ENCODE measurements around the gene INPP4B. TPM values are rescaled to one million over a fixed set of nuclear protein-coding genes. Genes with fewer than 3 reads are reported as not detected.

The INPP4B gene
- total RNA-seq, 2 experiments from 2014 or later: not detected

- H3K4me1 ChIP-seq (ENCODE audit: insufficient read depth, low read length, poor library complexity, severe bottlenecking): no peaks in the 10 kb centered on the region
- no TSS peak for BruUV-seq (replicated peaks)
- H3K4me3 ChIP-seq (ENCODE audit: low read depth, low read length, poor library complexity, severe bottlenecking): no peak overlapping the region
- H3K9me2 ChIP-seq (ENCODE audit: insufficient read depth, low read length): no peaks in the 10 kb centered on the region
- DNase-seq (ENCODE audit: low spot score): no peak
- no peaks in the 10 kb centered on the region for H3K79me2 ChIP-seq (ENCODE audit: insufficient read depth, low read depth, low read length)
- H3K9me3 ChIP-seq (ENCODE audit: low read length): no peaks in the 10 kb centered on the region
- ChIA-PET POLR2A (no interaction called here), CTCF (ENCODE audit: unreplicated experiment) (no interaction called here)
- intact Hi-C loops (cut with micrococcal nuclease; ENCODE audit: unreplicated experiment): no loop called here
- TF ChIP-seq EZH2phosphoT487 (IDR thresholded peaks at IDR 0.05; ENCODE audit: borderline replicate concordance, low read depth, low read length): no peak
- no peak for TF ChIP-seq CTCF (conservative IDR thresholded peaks at IDR 0.05; ENCODE audit: low read length)
- no peak overlapping the region for H3K4me2 ChIP-seq (ENCODE audit: low read length)
- no peaks in the 10 kb centered on the region for H3K36me3 ChIP-seq (ENCODE audit: insufficient read depth, low read length)
- H4K20me1 ChIP-seq (ENCODE audit: insufficient read depth, low read length): no peaks in the 10 kb centered on the region
- no peak overlapping the region for H2AFZ ChIP-seq (ENCODE audit: low read length)
- no peak overlapping the region for H3K27ac ChIP-seq (ENCODE audit: low read depth, low read length, poor library complexity, severe bottlenecking)
Measured at GRCh38 chr4:142500966-142501365, 345.1 kb downstream of the INPP4B start.

GRCh38 chr4:142497606-142498005 lies 348.5 kb downstream of the INPP4B start:
- no peak for DNase-seq (ENCODE audit: low spot score)
- TF ChIP-seq CTCF (conservative IDR thresholded peaks at IDR 0.05; ENCODE audit: low read length): no peak
- TF ChIP-seq EZH2phosphoT487 (IDR thresholded peaks at IDR 0.05; ENCODE audit: borderline replicate concordance, low read depth, low read length): no peak
- BruUV-seq (replicated peaks): no TSS peak
- Histone ChIP-seq H4K20me1 (ENCODE audit: insufficient read depth, low read length) (no peaks in the 10 kb centered on the region), H3K4me1 (ENCODE audit: insufficient read depth, low read length, poor library complexity, severe bottlenecking) (no peaks in the 10 kb centered on the region), H2AFZ (ENCODE audit: low read length) (no peak overlapping the region), H3K27ac (ENCODE audit: low read depth, low read length, poor library complexity, severe bottlenecking) (no peak overlapping the region), H3K4me3 (ENCODE audit: low read depth, low read length, poor library complexity, severe bottlenecking) (no peak overlapping the region), H3K4me2 (ENCODE audit: low read length) (no peak overlapping the region), H3K79me2 (ENCODE audit: insufficient read depth, low read depth, low read length) (no peaks in the 10 kb centered on the region), H3K9me2 (ENCODE audit: insufficient read depth, low read length) (no peaks in the 10 kb centered on the region), H3K9me3 (ENCODE audit: low read length) (no peaks in the 10 kb centered on the region), H3K36me3 (ENCODE audit: insufficient read depth, low read length) (no peaks in the 10 kb centered on the region)
- POLR2A ChIA-PET: no interaction called here
- intact Hi-C loops (cut with micrococcal nuclease; ENCODE audit: unreplicated experiment): no loop called here
- CTCF ChIA-PET (ENCODE audit: unreplicated experiment): no interaction called here

- TF ChIP-seq EZH2phosphoT487 (IDR thresholded peaks at IDR 0.05; ENCODE audit: borderline replicate concordance, low read depth, low read length): no peak
- no peak for TF ChIP-seq CTCF (conservative IDR thresholded peaks at IDR 0.05; ENCODE audit: low read length)
- POLR2A ChIA-PET: no interaction called here
Measured at GRCh38 chr4:142493255-142494110, 352.6 kb downstream of the INPP4B start.

More at GRCh38 chr4:142493255-142494110, 352.6 kb downstream of the INPP4B start:
- CTCF ChIA-PET (ENCODE audit: unreplicated experiment): no interaction called here
- no peak overlapping the region for H3K4me2 ChIP-seq (ENCODE audit: low read length)
- no peaks in the 10 kb centered on the region for H3K9me2 ChIP-seq (ENCODE audit: insufficient read depth, low read length)
- H3K4me3 ChIP-seq (ENCODE audit: low read depth, low read length, poor library complexity, severe bottlenecking): no peak overlapping the region
- H3K4me1 ChIP-seq (ENCODE audit: insufficient read depth, low read length, poor library complexity, severe bottlenecking): no peaks in the 10 kb centered on the region
- no peaks in the 10 kb centered on the region for H3K36me3 ChIP-seq (ENCODE audit: insufficient read depth, low read length)
- H3K79me2 ChIP-seq (ENCODE audit: insufficient read depth, low read depth, low read length): no peaks in the 10 kb centered on the region
- intact Hi-C loops (cut with micrococcal nuclease; ENCODE audit: unreplicated experiment): no loop called here
- no peak overlapping the region for H3K27ac ChIP-seq (ENCODE audit: low read depth, low read length, poor library complexity, severe bottlenecking)
- no TSS peak for BruUV-seq (replicated peaks)
- no peak overlapping the region for H2AFZ ChIP-seq (ENCODE audit: low read length)
- H3K9me3 ChIP-seq (ENCODE audit: low read length): no peaks in the 10 kb centered on the region
- no peaks in the 10 kb centered on the region for H4K20me1 ChIP-seq (ENCODE audit: insufficient read depth, low read length)
- DNase-seq (ENCODE audit: low spot score): no peak
